ENCODE results near the gene LRRC45.
A peak's percentile ranks its signal among the peaks of the same experiment; 100 is the strongest.

Gene LRRC45

DNA sequence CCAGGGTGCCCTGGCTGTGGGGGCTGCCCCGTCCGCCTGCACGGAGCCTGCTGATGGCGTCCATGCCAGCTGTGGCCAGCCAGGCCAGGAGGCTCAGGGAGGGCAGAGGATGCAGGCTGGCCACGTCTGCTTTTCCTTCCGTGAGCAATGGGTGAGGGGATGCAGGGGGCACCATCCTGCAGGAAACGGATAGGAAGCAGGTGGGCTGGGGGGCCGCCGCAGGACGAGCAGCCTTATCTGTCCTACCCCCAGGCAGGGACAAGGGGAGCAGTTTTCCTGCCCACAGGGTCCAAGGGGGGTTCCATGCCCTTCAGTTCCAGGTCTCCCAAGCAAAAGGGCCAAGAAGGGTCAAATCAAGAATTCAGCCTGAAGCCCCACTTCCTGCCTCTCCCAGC, 35.7 kb downstream of the LRRC45 start:
- Histone ChIP-seq H3K18ac (ENCODE audit: low read length) (no peak overlapping the region), H2BK15ac (ENCODE audit: low read length) (no peak overlapping the region), H3K14ac (ENCODE audit: low read length) (no peak overlapping the region), H3K9me3 (replicated peaks in 1 of 2; ENCODE audit: control insufficient read depth in 2 of 2, insufficient read depth in 1 of 2, low read depth in 1 of 2, low read length in 2 of 2) (no peaks in the 10 kb centered on the region), H3K27me3 (ENCODE audit: control insufficient read depth in 3 of 3, insufficient read depth in 3 of 3, low read depth in 1 of 3, low read length in 3 of 3) (no peaks in the 10 kb centered on the region), H3K27ac (replicated peaks; ENCODE audit: low read length) (no peak overlapping the region), H3K79me1 (ENCODE audit: low read depth, low read length) (peaks cover 8% of the 10 kb centered on the region), H2BK120ac (ENCODE audit: low read depth, low read length) (no peak overlapping the region), H2AFZ (ENCODE audit: low read length) (no peak overlapping the region), H3K4me3 (ENCODE audit: low read length in 2 of 2) (peak overlapping the region in 1 of 2 donors; percentile 22), H3K4ac (ENCODE audit: low read length) (no peak overlapping the region), H3K23ac (ENCODE audit: low read depth, low read length, poor library complexity) (peak overlapping the region; percentile 55), H3K4me2 (ENCODE audit: insufficient read depth, low read length, poor library complexity, severe bottlenecking) (no peak overlapping the region), H3K9ac (ENCODE audit: low read depth, low read length, poor library complexity) (no peak overlapping the region), H4K91ac (ENCODE audit: low read depth, low read length, poor library complexity) (no peak overlapping the region), H2AK5ac (ENCODE audit: low read depth, low read length) (no peak overlapping the region), H3K4me1 (ENCODE audit: control insufficient read depth in 2 of 2, insufficient read depth in 1 of 2, low read depth in 1 of 2, low read length in 2 of 2) (no peaks in the 10 kb centered on the region), H3K36me3 (replicated peaks in 1 of 2; ENCODE audit: control insufficient read depth in 2 of 2, insufficient read depth in 2 of 2, low read length in 2 of 2) (peaks cover 72 to 98% of the 10 kb centered on the region in 2 donors), H4K8ac (ENCODE audit: low read depth, low read length) (no peak overlapping the region), H2BK12ac (ENCODE audit: low read length) (peak overlapping the region; percentile 22), H2BK5ac (ENCODE audit: low read length) (no peak overlapping the region)
- no peak for DNase-seq (ENCODE audit: low spot score)
- no CpG with 5 or more reads among the region's 10 CpGs for WGBS, 2 donors (ENCODE audit: extremely low coverage in 2 of 2, insufficient read length in 2 of 2, insufficient replicate concordance in 1 of 2)

- Histone ChIP-seq H3K4me2 (ENCODE audit: insufficient read depth, low read length, poor library complexity, severe bottlenecking) (no peak overlapping the region), H2BK12ac (ENCODE audit: low read length) (no peak overlapping the region), H3K27me3 (ENCODE audit: control insufficient read depth in 3 of 3, insufficient read depth in 3 of 3, low read depth in 1 of 3, low read length in 3 of 3) (no peaks in the 10 kb centered on the region), H3K9ac (ENCODE audit: low read depth, low read length, poor library complexity) (no peak overlapping the region), H2AK5ac (ENCODE audit: low read depth, low read length) (no peak overlapping the region), H2BK15ac (ENCODE audit: low read length) (no peak overlapping the region), H4K8ac (ENCODE audit: low read depth, low read length) (no peak overlapping the region), H3K23ac (ENCODE audit: low read depth, low read length, poor library complexity) (no peak overlapping the region), H3K4me3 (ENCODE audit: low read length in 2 of 2) (peak overlapping the region in 1 of 2 donors; percentile 22), H3K27ac (replicated peaks; ENCODE audit: low read length) (no peak overlapping the region), H3K18ac (ENCODE audit: low read length) (no peak overlapping the region), H3K9me3 (replicated peaks in 1 of 2; ENCODE audit: control insufficient read depth in 2 of 2, insufficient read depth in 1 of 2, low read depth in 1 of 2, low read length in 2 of 2) (no peaks in the 10 kb centered on the region), H3K14ac (ENCODE audit: low read length) (no peak overlapping the region), H3K79me1 (ENCODE audit: low read depth, low read length) (peaks cover 10% of the 10 kb centered on the region), H4K91ac (ENCODE audit: low read depth, low read length, poor library complexity) (no peak overlapping the region), H3K4ac (ENCODE audit: low read length) (no peak overlapping the region), H3K36me3 (replicated peaks in 1 of 2; ENCODE audit: control insufficient read depth in 2 of 2, insufficient read depth in 2 of 2, low read length in 2 of 2) (peaks cover 70 to 95% of the 10 kb centered on the region in 2 donors), H3K4me1 (ENCODE audit: control insufficient read depth in 2 of 2, insufficient read depth in 1 of 2, low read depth in 1 of 2, low read length in 2 of 2) (peaks cover under 1 to 1% of the 10 kb centered on the region in 2 donors), H2AFZ (ENCODE audit: low read length) (no peak overlapping the region), H2BK120ac (ENCODE audit: low read depth, low read length) (no peak overlapping the region), H2BK5ac (ENCODE audit: low read length) (no peak overlapping the region)
- no peak for DNase-seq (ENCODE audit: low spot score)
- no CpG with 5 or more reads among the region's 19 CpGs for WGBS, 2 donors (ENCODE audit: extremely low coverage in 2 of 2, insufficient read length in 2 of 2, insufficient replicate concordance in 1 of 2)
Measured at GRCh38 chr17:82059272-82060000, 36.3 kb downstream of the LRRC45 start.

DNA sequence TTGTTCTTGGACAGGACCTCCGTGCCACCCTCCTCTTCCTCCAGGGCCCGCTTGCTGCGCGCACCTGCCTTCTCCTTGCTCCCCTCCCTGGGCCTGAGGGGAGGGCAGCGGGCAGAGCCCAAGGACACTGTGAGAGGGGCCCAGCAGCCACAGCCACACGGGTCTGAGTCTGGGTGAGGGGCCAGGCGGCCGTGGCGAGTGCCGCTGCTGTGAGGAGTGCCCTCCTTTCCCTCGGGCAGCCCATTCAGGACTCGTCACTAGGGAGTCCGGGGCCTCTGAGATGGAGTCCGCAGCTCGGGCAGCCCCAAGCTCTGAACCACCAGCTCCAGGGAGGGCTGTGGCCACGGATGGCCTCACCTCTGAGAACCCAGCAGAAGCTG, 36.9 kb downstream of the LRRC45 start:
- no peak overlapping the region for H3K4me2 ChIP-seq (ENCODE audit: insufficient read depth, low read length, poor library complexity, severe bottlenecking)
- H3K27ac ChIP-seq (replicated peaks; ENCODE audit: low read length): no peak overlapping the region
- no peak overlapping the region for H2BK15ac ChIP-seq (ENCODE audit: low read length)
- H4K91ac ChIP-seq (ENCODE audit: low read depth, low read length, poor library complexity): no peak overlapping the region
- H3K4ac ChIP-seq (ENCODE audit: low read length): no peak overlapping the region
- no peak overlapping the region for H2AK5ac ChIP-seq (ENCODE audit: low read depth, low read length)
- H3K4me3 ChIP-seq (ENCODE audit: low read length in 2 of 2): no peak overlapping the region
- peaks cover 11% of the 10 kb centered on the region for H3K79me1 ChIP-seq (ENCODE audit: low read depth, low read length)
- WGBS, 2 donors (ENCODE audit: extremely low coverage in 2 of 2, insufficient read length in 2 of 2, insufficient replicate concordance in 1 of 2): no CpG with 5 or more reads among the region's 16 CpGs
- no peak for DNase-seq (ENCODE audit: low spot score)
- no peak overlapping the region for H3K18ac ChIP-seq (ENCODE audit: low read length)
- peaks cover 4 to 7% of the 10 kb centered on the region in 2 donors for H3K4me1 ChIP-seq (ENCODE audit: control insufficient read depth in 2 of 2, insufficient read depth in 1 of 2, low read depth in 1 of 2, low read length in 2 of 2)
- H4K8ac ChIP-seq (ENCODE audit: low read depth, low read length): no peak overlapping the region
- no peak overlapping the region for H3K23ac ChIP-seq (ENCODE audit: low read depth, low read length, poor library complexity)
- no peaks in the 10 kb centered on the region for H3K27me3 ChIP-seq (ENCODE audit: control insufficient read depth in 3 of 3, insufficient read depth in 3 of 3, low read depth in 1 of 3, low read length in 3 of 3)
- no peak overlapping the region for H2BK120ac ChIP-seq (ENCODE audit: low read depth, low read length)
- H3K9ac ChIP-seq (ENCODE audit: low read depth, low read length, poor library complexity): no peak overlapping the region
- H3K9me3 ChIP-seq (replicated peaks in 1 of 2; ENCODE audit: control insufficient read depth in 2 of 2, insufficient read depth in 1 of 2, low read depth in 1 of 2, low read length in 2 of 2): no peaks in the 10 kb centered on the region
- H2BK5ac ChIP-seq (ENCODE audit: low read length): no peak overlapping the region
- H2AFZ ChIP-seq (ENCODE audit: low read length): no peak overlapping the region
- no peak overlapping the region for H3K14ac ChIP-seq (ENCODE audit: low read length)
- H3K36me3 ChIP-seq (replicated peaks in 1 of 2; ENCODE audit: control insufficient read depth in 2 of 2, insufficient read depth in 2 of 2, low read length in 2 of 2): peaks cover 66 to 89% of the 10 kb centered on the region in 2 donors
- no peak overlapping the region for H2BK12ac ChIP-seq (ENCODE audit: low read length)

DNA sequence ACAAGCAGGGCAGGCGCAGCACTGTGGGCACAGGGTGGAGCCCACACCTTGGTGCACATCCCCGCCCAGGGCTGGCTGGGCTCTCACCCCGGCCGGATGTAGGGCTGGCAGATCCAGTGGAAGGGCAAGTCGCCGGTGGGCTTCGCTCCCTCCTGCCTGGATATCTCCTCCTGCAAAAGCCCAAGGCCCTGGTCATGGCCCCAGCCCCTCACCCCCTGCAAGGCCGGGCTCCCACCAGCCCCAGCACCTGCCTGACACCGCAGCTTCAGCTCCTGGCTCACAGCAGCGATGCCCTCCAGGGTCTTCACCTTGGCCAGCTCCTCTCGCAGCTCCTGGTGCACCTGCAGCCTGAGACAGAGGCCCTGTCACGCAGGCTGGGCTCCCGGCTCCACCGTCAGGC, 37.5 kb downstream of the LRRC45 start:
- DNase-seq (ENCODE audit: low spot score): no peak
- H3K4me2 ChIP-seq (ENCODE audit: insufficient read depth, low read length, poor library complexity, severe bottlenecking): no peak overlapping the region
- peaks cover 61 to 84% of the 10 kb centered on the region in 2 donors for H3K36me3 ChIP-seq (replicated peaks in 1 of 2; ENCODE audit: control insufficient read depth in 2 of 2, insufficient read depth in 2 of 2, low read length in 2 of 2)

More for the DNA sequence above, 37.5 kb downstream of the LRRC45 start:
- no CpG with 5 or more reads among the region's 14 CpGs for WGBS, 2 donors (ENCODE audit: extremely low coverage in 2 of 2, insufficient read length in 2 of 2, insufficient replicate concordance in 1 of 2)
- H3K9ac ChIP-seq (ENCODE audit: low read depth, low read length, poor library complexity): no peak overlapping the region
- no peak overlapping the region for H3K4ac ChIP-seq (ENCODE audit: low read length)
- no peak overlapping the region for H4K91ac ChIP-seq (ENCODE audit: low read depth, low read length, poor library complexity)
- H3K27me3 ChIP-seq (ENCODE audit: control insufficient read depth in 3 of 3, insufficient read depth in 3 of 3, low read depth in 1 of 3, low read length in 3 of 3): no peaks in the 10 kb centered on the region
- H3K9me3 ChIP-seq (replicated peaks in 1 of 2; ENCODE audit: control insufficient read depth in 2 of 2, insufficient read depth in 1 of 2, low read depth in 1 of 2, low read length in 2 of 2): no peaks in the 10 kb centered on the region
- H3K4me1 ChIP-seq (ENCODE audit: control insufficient read depth in 2 of 2, insufficient read depth in 1 of 2, low read depth in 1 of 2, low read length in 2 of 2): peaks cover 4 to 8% of the 10 kb centered on the region in 2 donors
- no peak overlapping the region for H4K8ac ChIP-seq (ENCODE audit: low read depth, low read length)
- no peak overlapping the region for H2BK120ac ChIP-seq (ENCODE audit: low read depth, low read length)
- peaks cover 14% of the 10 kb centered on the region for H3K79me1 ChIP-seq (ENCODE audit: low read depth, low read length)
- no peak overlapping the region for H2BK15ac ChIP-seq (ENCODE audit: low read length)
- H2AK5ac ChIP-seq (ENCODE audit: low read depth, low read length): no peak overlapping the region
- H3K4me3 ChIP-seq (ENCODE audit: low read length in 2 of 2): no peak overlapping the region
- no peak overlapping the region for H3K14ac ChIP-seq (ENCODE audit: low read length)
- H2AFZ ChIP-seq (ENCODE audit: low read length): no peak overlapping the region
- no peak overlapping the region for H3K27ac ChIP-seq (replicated peaks; ENCODE audit: low read length)
- peak overlapping the region; percentile 73 for H3K23ac ChIP-seq (ENCODE audit: low read depth, low read length, poor library complexity)
- H2BK5ac ChIP-seq (ENCODE audit: low read length): peak overlapping the region; percentile 13
- no peak overlapping the region for H2BK12ac ChIP-seq (ENCODE audit: low read length)
- peak overlapping the region; percentile 28 for H3K18ac ChIP-seq (ENCODE audit: low read length)
